ENCODE results near the gene SND1. TPM values are rescaled to one million over a fixed set of nuclear protein-coding genes. Genes with fewer than 3 reads are reported as not detected.

The SND1 gene
- 204 and 267 TPM in 2 replicates for total RNA-seq

DNA sequence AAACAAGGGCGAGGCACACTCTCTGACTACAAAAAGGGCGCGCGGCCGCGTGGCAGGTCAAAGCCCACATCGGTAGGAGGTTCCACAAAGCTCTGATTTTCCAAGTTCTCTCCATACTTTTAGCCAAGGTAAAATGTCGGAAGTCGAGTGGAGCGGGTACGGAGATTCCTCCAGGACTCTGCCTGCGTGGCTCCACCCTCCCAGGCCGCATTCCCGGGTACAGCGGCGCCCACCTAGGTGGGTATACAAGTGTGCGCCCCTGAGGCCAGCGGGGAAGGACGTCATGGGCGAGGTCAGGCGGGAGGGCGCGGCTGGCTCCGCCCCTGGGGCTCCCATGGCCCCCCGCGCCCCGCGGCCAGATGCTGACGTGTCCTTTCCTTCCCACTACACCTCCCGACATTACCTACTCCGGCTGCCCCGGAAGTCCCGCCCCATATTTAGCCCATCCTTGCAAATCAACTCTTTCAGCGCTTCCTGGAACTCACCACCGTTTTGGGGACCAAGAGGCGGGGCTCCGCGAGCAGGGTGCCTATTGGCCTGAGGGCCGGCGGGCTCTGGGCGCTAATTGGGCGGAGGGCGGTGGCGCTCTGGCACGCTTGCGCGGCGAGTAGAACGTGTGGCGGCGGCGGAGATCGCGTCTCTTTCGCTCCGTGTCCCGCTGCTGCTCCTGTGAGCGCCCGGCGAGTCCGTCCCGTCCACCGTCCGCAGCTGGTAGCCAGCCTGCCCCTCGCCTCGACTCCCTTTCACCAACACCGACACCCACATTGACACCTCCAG, at the start of gene SND1:
TSS of gene SND1 (plus strand) at position 639 of the 777 bp plus-strand sequence. CDS start 180 bp downstream, outside the sequence.

DNA sequence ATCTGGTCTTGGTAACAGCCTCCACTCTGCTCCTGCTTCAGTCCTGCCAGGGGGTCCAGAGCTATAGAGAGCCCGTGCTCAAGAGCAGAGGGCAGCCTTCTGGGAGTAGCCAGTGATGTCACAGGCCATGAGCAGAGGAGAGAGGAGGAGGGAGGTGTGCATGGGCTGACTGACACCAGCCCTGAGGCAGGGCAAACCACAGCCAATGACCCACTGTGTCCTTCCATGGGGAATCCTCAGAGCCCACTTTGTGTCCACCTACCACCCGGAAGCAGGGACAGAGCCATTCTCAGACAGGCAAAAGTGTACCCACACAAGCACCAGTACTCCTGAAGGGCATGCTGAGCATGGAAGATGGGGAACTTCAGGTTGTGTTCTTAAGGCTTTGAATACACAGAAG, 34.0 kb upstream of the SND1 start, which contains the start of gene PAX4:
TSS of gene PAX4 (minus strand) at position 101 of the 400 bp plus-strand sequence. CDS start 2,214 bp downstream, outside the sequence.

DNA sequence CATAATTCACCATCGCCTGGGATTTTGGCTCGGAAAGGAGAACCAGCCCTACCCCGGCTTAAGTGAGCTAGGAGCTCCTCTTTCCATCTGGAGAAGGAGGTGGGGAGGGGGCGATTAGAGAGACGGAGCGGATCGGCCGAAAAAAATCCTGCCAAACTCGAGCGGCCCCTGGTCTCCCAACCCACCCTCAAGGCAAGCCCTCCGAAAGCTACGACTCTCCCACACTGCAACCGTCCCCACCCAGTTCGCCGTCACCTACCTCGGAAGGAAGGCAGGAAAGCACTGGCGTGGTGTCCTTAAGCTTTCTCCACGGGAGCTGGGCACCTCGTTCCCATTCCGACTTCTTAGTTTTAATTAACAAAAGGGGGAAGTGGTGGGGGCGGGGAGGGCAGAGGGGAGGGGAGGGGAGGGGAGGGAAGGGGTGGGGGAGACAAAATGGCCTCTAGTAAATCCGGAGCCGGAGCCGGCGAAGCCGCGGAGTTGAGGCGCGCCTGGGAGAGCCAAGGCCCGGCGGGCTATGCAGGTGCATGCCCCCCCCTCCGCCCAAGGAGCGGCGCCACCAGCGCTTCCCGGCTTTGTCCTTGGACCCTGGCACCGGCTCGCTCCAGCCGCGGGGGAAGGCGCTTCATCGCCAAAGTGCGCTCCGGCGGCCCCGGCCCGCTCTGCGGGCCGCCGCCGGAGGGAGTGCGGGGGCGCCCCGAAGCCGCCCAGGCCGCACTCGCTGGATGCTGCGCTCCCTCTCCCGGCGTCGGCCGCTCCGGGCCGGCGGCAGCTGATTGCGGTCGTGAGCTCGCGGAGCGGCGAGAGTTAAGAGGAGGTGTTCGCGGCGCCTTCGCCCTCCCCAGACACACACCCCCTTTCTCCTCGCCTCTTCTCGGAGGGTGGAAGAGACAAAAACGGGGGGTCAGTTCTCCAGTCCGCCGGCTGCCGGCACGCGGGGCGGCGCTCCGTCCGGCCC, 378.9 kb downstream of the SND1 start, which contains the start of gene LRRC4:
TSS of gene LRRC4 (minus strand) at position 784 of the 958 bp plus-strand sequence. CDS start 797 bp downstream, outside the sequence.

Small RNA genes lying within 50 kb of the gene (small RNA-seq; reads per million reads assigned to genes)
- gene MIR593, result not detected

Other genes starting within 250 kb of the SND1 start
- gene GCC1, start 66.6 kb upstream of the SND1 start, total RNA-seq, result 10.7 and 13.9 TPM in 2 replicates
- gene ARF5, start 63.8 kb upstream of the SND1 start, total RNA-seq, result 91.7 and 118 TPM in 2 replicates
- 0.73 and 1.2 TPM in 2 replicates for gene FSCN3, start 58.5 kb upstream of the SND1 start, total RNA-seq
- not detected in 2 replicates for gene PAX4, start 34.1 kb upstream of the SND1 start, total RNA-seq